Endothelial cell of umbilical vein (primary cell): ENCODE measurements around the gene PLAC1. TPM values are rescaled to one million over a fixed set of nuclear protein-coding genes. Genes with fewer than 3 reads are reported as not detected.

Experiments used
- BruUV-seq: library from RNA; stranded (reverse); fragments of 400-500 nt; replicated peaks from 2 replicates; lab custom pipeline; 2021; lab: Mats Ljungman, UMichigan
- CTCF ChIA-PET: fragments of 300-600, 350-600 bp; sonication (Branson Sonifier 250); formaldehyde crosslinking; loops from one replicate; lab custom pipeline; 2021; ENCODE audit warnings: antibody characterized with exemption, inconsistent platforms; lab: Charles Lee
- POLR2A ChIA-PET: fragments of 300-600, 350-600 bp; sonication (Branson Sonifier 250); formaldehyde crosslinking; loops from one replicate; lab custom pipeline; 2021; ENCODE audit warnings: antibody characterized with exemption, inconsistent platforms; lab: Charles Lee
- DNase-seq: peaks from one replicate; pipeline ENCODE4 v3.0.0-alpha.2; 2011; ENCODE audit warnings: low read depth, low spot score
- FAIRE-seq: peaks from 2 replicates; lab custom pipeline; 2011; peaks lifted over from hg19 to GRCh38; lab: Jason Lieb, UNC
- H2AFZ ChIP-seq: 2 replicates; pipeline ENCODE4 v1.6.0; 2012; ENCODE audit warnings: low read depth, low read length, control low read depth, inconsistent platforms
- H3K27ac ChIP-seq: 2 replicates; pipeline ENCODE4 v1.5.1; 2011; ENCODE audit warnings: low read depth, mild to moderate bottlenecking, control low read depth, low read length, moderate library complexity; ENCODE audit not compliant: insufficient read depth
- H3K27me3 ChIP-seq, 2 experiments: 2 replicates each; pipeline versions ENCODE4 v1.6.0 to v1.6.1; 2011; ENCODE audit warnings: low read length in 2 of 2, mixed read lengths in 1 of 2; ENCODE audit not compliant: control insufficient read depth in 2 of 2, insufficient read depth in 2 of 2
- H3K36me3 ChIP-seq, 2 experiments: 2 replicates in 1 of 2; 3 replicates in 1 of 2; pipeline ENCODE4 v1.5.1; 2011; ENCODE audit warnings: low read length in 2 of 2, mild to moderate bottlenecking in 1 of 2, moderate library complexity in 1 of 2; ENCODE audit not compliant: control insufficient read depth in 2 of 2, insufficient read depth in 2 of 2; ENCODE audit errors: extremely low read depth in 1 of 2
- H3K4me1 ChIP-seq: 3 replicates; pipeline ENCODE4 v1.5.1; 2011; ENCODE audit warnings: mild to moderate bottlenecking, low read length; ENCODE audit not compliant: control insufficient read depth, insufficient read depth; ENCODE audit errors: extremely low read depth
- H3K4me2 ChIP-seq: 2 replicates; pipeline ENCODE4 v1.6.1; 2011; ENCODE audit warnings: low read length, control low read depth, mixed read lengths; ENCODE audit not compliant: insufficient read depth
- H3K4me3 ChIP-seq, 3 experiments: fragments of 200-600 bp in 1 of 3; sonication (generic), shearing (Covaris generic) in 1 of 3; replicated peaks in 1 of 3; 2 replicates each; pipeline ENCODE4 v1.5.1; 2011 to 2016; ENCODE audit warnings: control low read depth in 3 of 3, low read length in 3 of 3, mild to moderate bottlenecking in 2 of 3, inconsistent platforms in 1 of 3, low read depth in 1 of 3, moderate library complexity in 1 of 3; ENCODE audit not compliant: insufficient read depth in 1 of 3
- H3K79me2 ChIP-seq: 2 replicates; pipeline ENCODE4 v1.6.0; 2012; ENCODE audit warnings: low read length, inconsistent platforms; ENCODE audit not compliant: control insufficient read depth, insufficient read depth
- H3K9ac ChIP-seq: replicated peaks from 2 replicates; pipeline ENCODE3; 2011; ENCODE audit warnings: low read length, control low read depth; ENCODE audit not compliant: insufficient read depth; ENCODE audit errors: extremely low read depth
- H3K9me1 ChIP-seq: replicated peaks from 3 replicates; pipeline ENCODE4 v1.6.0; 2011; ENCODE audit warnings: mild to moderate bottlenecking, low read length; ENCODE audit not compliant: control insufficient read depth, insufficient read depth; ENCODE audit errors: extremely low read depth
- H3K9me3 ChIP-seq: replicated peaks from 2 replicates; pipeline ENCODE4 v1.5.1; 2012; ENCODE audit warnings: low read length, inconsistent platforms; ENCODE audit not compliant: control insufficient read depth, insufficient read depth
- H4K20me1 ChIP-seq: replicated peaks from 2 replicates; pipeline ENCODE3; 2011; ENCODE audit warnings: mild to moderate bottlenecking, low read length; ENCODE audit not compliant: control insufficient read depth, insufficient read depth; ENCODE audit errors: extremely low read depth
- CTCF ChIP-seq, 2 donors: IDR thresholded peaks; 1 replicate in 1 of 2; 2 replicates in 1 of 2; pipeline ENCODE4 v1.5.1; 2011; ENCODE audit warnings: low read length in 2 of 2, mild to moderate bottlenecking in 2 of 2, moderate library complexity in 2 of 2, control low read depth in 1 of 2, inconsistent platforms in 1 of 2, low read depth in 1 of 2; ENCODE audit not compliant: insufficient read depth in 1 of 2; ENCODE audit errors: extremely low read depth in 1 of 2
- EZH2 ChIP-seq: IDR thresholded peaks from 2 replicates; pipeline ENCODE4 v1.6.1; 2012; ENCODE audit warnings: borderline replicate concordance, low read depth, mild to moderate bottlenecking, moderate library complexity, low read length, inconsistent platforms; ENCODE audit not compliant: severe bottlenecking
- FOS ChIP-seq: IDR thresholded peaks from 2 replicates; pipeline ENCODE4 v1.6.1; 2011; ENCODE audit warnings: mild to moderate bottlenecking, low read length, moderate library complexity, borderline replicate concordance; ENCODE audit not compliant: insufficient read depth
- GATA2 ChIP-seq: IDR thresholded peaks from 2 replicates; pipeline ENCODE4 v1.7.0; 2011; ENCODE audit warnings: low read depth, mild to moderate bottlenecking, moderate library complexity, mixed read lengths, low read length; ENCODE audit not compliant: insufficient read length, insufficient read depth
- JUN ChIP-seq: IDR thresholded peaks from 2 replicates; pipeline ENCODE4 v1.6.1; 2011; ENCODE audit warnings: borderline replicate concordance, low read depth; ENCODE audit not compliant: insufficient read length, insufficient read depth
- MYC ChIP-seq: IDR thresholded peaks from one replicate; pipeline ENCODE4 v1.6.1; 2011; ENCODE audit warnings: mild to moderate bottlenecking, low read depth, low read length
- POLR2A ChIP-seq: IDR thresholded peaks from 2 replicates; pipeline ENCODE4 v1.6.1; 2012; ENCODE audit warnings: low read depth, mild to moderate bottlenecking, control low read depth, low read length
- POLR2AphosphoS5 ChIP-seq: IDR thresholded peaks from 2 replicates; pipeline ENCODE4 v1.6.1; 2012; ENCODE audit warnings: low read depth, mild to moderate bottlenecking, control low read depth, low read length, moderate library complexity; ENCODE audit not compliant: insufficient read depth
- dilution Hi-C: fragments of 300-500 bp; cut with MboI; formaldehyde crosslinking; loops from one replicate; pipeline ENCODE4 v1.15.0; 2019; ENCODE audit warnings: low sequenced_read_pairs; ENCODE audit not compliant: extremely low pct_ligation_motif_present
- intact Hi-C: fragments of 100-400 bp; cut with micrococcal nuclease; formaldehyde crosslinking; loops from one replicate; pipeline ENCODE4 v1.10.0; 2022
- polyA plus RNA-seq, 4 experiments: library from polyadenylated mRNA; depleted of rRNA in 3 of 4; stranded (reverse) in 3 of 4; unstranded in 1 of 4; fragments of >200 nt; gene quantifications; 2 replicates each; pipeline versions ENCODE4 v1.2.1 to v1.2.3, GENCODE V29; 2011 to 2012; ENCODE audit warnings: missing spikeins in 1 of 4
- total RNA-seq: library from RNA; stranded (reverse); gene quantifications from 2 replicates; pipeline ENCODE4 v1.2.3, GENCODE V29; 2021
- TF ChIP-seq, protein P1 (sequence below): IDR thresholded peaks from 2 replicates; pipeline ENCODE4 v1.6.1; 2011; ENCODE audit not compliant: insufficient read depth, insufficient read length

The PLAC1 gene
- total and polyA plus RNA-seq, 2 donors (not counting 3 experiments of a cell fraction or from before 2014, with no cell fraction given), result 0.58 to 2.4 TPM

GRCh38 chrX:134580907-134581306 is 77.4 kb downstream of the PLAC1 start:
- Histone ChIP-seq H3K27me3 (no peaks in the 10 kb centered on the region), H3K79me2 (no peaks in the 10 kb centered on the region), H3K36me3 (no peaks in the 10 kb centered on the region), H3K9ac (no peak overlapping the region), H3K4me1 (peaks cover 8% of the 10 kb centered on the region), H3K9me1 (no peaks in the 10 kb centered on the region), H2AFZ (no peak overlapping the region), H3K27ac (no peak overlapping the region), H3K4me3 (no peak overlapping the region), H4K20me1 (no peaks in the 10 kb centered on the region), H3K4me2 (no peak overlapping the region), H3K9me3 (no peaks in the 10 kb centered on the region)
- no peak for FAIRE-seq
- TF ChIP-seq POLR2AphosphoS5 (no peak), POLR2A (no peak), JUN (no peak), MYC (no peak), CTCF (IDR thresholded peaks at IDR 0.05; ENCODE audit: extremely low read depth in 1 of 2, insufficient read depth in 1 of 2, low read depth in 1 of 2, low read length in 2 of 2) (no peak), GATA2 (no peak), EZH2 (no peak), FOS (no peak)
- TF ChIP-seq, protein P1, sequence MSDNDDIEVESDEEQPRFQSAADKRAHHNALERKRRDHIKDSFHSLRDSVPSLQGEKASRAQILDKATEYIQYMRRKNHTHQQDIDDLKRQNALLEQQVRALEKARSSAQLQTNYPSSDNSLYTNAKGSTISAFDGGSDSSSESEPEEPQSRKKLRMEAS, result no peak
- BruUV-seq, result no TSS peak
- ChIA-PET CTCF (no interaction called here), POLR2A (no interaction called here)
- intact Hi-C loops, result no loop called here
- DNase-seq, result no peak
- dilution Hi-C loops, result no loop called here
